Parathyroid adenoma (tissue), 2 donors: ENCODE data around the gene SVIL.
"Not testable (repeated sequence)": the region's sequence is repeated elsewhere in the genome, so short reads cannot be mapped to it uniquely, and the experiment has no call there.

Experiments
- H2AFZ ChIP-seq: fragments of 300-600 bp; sonication (generic); one replicate; pipeline ENCODE4 v1.7.0; 2017; ENCODE audit warnings: antibody characterized with exemption, mild to moderate bottlenecking
- H3K27ac ChIP-seq: fragments of 300-600 bp; sonication (generic); one replicate; pipeline ENCODE4 v1.7.0; 2017
- H3K27me3 ChIP-seq: fragments of 300-600 bp; sonication (generic); one replicate; pipeline ENCODE4 v1.7.0; 2017; ENCODE audit warnings: low read length; ENCODE audit not compliant: control insufficient read depth, insufficient read depth
- H3K36me3 ChIP-seq: fragments of 300-600 bp; sonication (generic); one replicate; pipeline ENCODE4 v1.7.0; 2017; ENCODE audit warnings: low read length; ENCODE audit not compliant: control insufficient read depth, insufficient read depth
- H3K4me1 ChIP-seq: fragments of 300-600 bp; sonication (generic); one replicate; pipeline ENCODE4 v1.7.0; 2017; ENCODE audit warnings: control low read depth
- H3K4me2 ChIP-seq: fragments of 300-600 bp; sonication (generic); one replicate; pipeline ENCODE4 v1.7.0; 2017; ENCODE audit warnings: low read length
- H3K4me3 ChIP-seq: fragments of 300-600 bp; sonication (generic); one replicate; pipeline ENCODE4 v1.7.0; 2017; ENCODE audit warnings: low read depth, low read length
- H3K79me2 ChIP-seq: fragments of 300-600 bp; sonication (generic); one replicate; pipeline ENCODE4 v1.7.0; 2017; ENCODE audit warnings: control low read depth
- H3K9ac ChIP-seq: fragments of 300-600 bp; sonication (generic); one replicate; pipeline ENCODE4 v1.7.0; 2017; ENCODE audit warnings: mild to moderate bottlenecking
- H3K9me3 ChIP-seq: fragments of 300-600 bp; sonication (generic); one replicate; pipeline ENCODE4 v1.7.0; 2017; ENCODE audit warnings: low read length; ENCODE audit not compliant: control insufficient read depth
- CTCF ChIP-seq: fragments of 300-600 bp; sonication (generic); IDR thresholded peaks from one replicate; pipeline ENCODE4 v1.7.0; 2017; ENCODE audit warnings: antibody characterized with exemption, mild to moderate bottlenecking
- donor health status: primary hyperparathyroidism.

The SVIL gene

GRCh38 chr10:29555746-29556481 is 78.9 kb downstream of the SVIL start:
- Histone ChIP-seq H3K27me3 (no peaks in the 10 kb centered on the region), H3K36me3 (no peaks in the 10 kb centered on the region), H2AFZ (peak overlapping the region; percentile 53), H3K4me3 (no peak overlapping the region), H3K9me3 (no peaks in the 10 kb centered on the region), H3K27ac (peak overlapping the region; percentile 12), H3K4me1 (peaks cover 11% of the 10 kb centered on the region), H3K4me2 (no peak overlapping the region), H3K9ac (no peak overlapping the region), H3K79me2 (no peaks in the 10 kb centered on the region)
- no peak for TF ChIP-seq CTCF

DNA sequence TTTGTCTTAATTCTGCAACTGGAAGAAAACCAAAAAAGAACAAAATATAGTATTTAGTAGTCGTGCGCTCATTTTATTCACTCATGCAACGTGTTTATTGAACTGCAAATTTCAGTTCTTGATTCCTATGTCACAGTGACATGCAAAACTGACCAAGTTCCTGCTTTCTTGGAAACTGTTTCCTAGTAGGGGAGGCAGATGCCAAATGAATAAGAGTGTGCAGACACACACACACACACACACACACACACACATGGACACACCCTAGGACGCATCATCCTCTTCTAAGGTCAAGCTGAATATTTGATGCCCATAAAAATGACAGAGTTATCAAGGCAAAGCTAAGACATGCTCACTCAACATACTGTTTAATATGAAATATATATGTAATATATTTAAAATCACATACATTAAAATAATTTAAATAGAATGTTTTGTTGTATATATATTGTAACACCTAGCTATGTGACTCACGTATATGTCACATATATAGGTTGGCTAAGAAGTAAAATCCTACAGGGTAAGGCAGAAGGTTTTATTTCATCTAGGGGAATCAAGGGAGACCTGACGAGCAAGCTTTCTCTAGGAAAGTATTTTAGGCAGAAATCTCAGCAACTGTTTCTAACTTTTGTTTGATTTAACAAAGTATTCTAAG is 79.6 kb downstream of the SVIL start:
- no peak for TF ChIP-seq CTCF
- Histone ChIP-seq H3K9me3 (no peaks in the 10 kb centered on the region), H3K4me2 (no peak overlapping the region), H3K36me3 (no peaks in the 10 kb centered on the region), H3K9ac (no peak overlapping the region), H3K27me3 (no peaks in the 10 kb centered on the region), H3K79me2 (no peaks in the 10 kb centered on the region), H3K4me1 (peaks cover 11% of the 10 kb centered on the region), H2AFZ (no peak overlapping the region), H3K4me3 (no peak overlapping the region), H3K27ac (no peak overlapping the region)

DNA sequence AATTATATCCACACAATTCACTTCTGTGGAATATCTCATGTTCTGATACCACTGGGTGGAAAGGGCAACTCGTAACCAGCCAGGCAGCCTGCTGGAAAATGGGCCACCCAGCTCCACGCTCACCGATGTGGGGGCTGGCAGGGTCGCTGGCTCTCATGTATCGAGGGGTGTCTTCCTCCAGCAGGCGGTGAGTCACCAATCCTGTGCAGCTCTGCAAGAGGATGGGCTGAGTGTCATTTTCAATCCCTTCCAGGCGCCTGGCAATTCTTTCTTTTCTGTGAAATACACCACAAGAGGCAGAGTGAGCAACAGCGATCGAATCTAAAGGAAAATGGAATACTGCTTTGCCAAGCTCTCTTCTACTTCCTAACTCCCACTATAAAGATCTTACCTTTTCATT is 80.1 kb downstream of the SVIL start:
- no peak overlapping the region for H3K4me3 ChIP-seq
- peaks cover 11% of the 10 kb centered on the region for H3K4me1 ChIP-seq
- no peaks in the 10 kb centered on the region for H3K27me3 ChIP-seq
- H3K27ac ChIP-seq: no peak overlapping the region
- H2AFZ ChIP-seq: no peak overlapping the region
- no peak overlapping the region for H3K9ac ChIP-seq
- no peak overlapping the region for H3K4me2 ChIP-seq
- no peaks in the 10 kb centered on the region for H3K9me3 ChIP-seq
- TF ChIP-seq CTCF: no peak
- H3K36me3 ChIP-seq: no peaks in the 10 kb centered on the region
- no peaks in the 10 kb centered on the region for H3K79me2 ChIP-seq

GRCh38 chr10:29553544-29554250 is 81.1 kb downstream of the SVIL start:
- Histone ChIP-seq H2AFZ (no peak overlapping the region), H3K27me3 (no peaks in the 10 kb centered on the region), H3K4me3 (no peak overlapping the region), H3K36me3 (no peaks in the 10 kb centered on the region), H3K79me2 (no peaks in the 10 kb centered on the region), H3K9ac (no peak overlapping the region), H3K9me3 (no peaks in the 10 kb centered on the region), H3K4me1 (peaks cover 11% of the 10 kb centered on the region), H3K27ac (peak overlapping the region; percentile 36), H3K4me2 (no peak overlapping the region)
- TF ChIP-seq CTCF: no peak

- not testable (repeated sequence) for H3K79me2 ChIP-seq, H3K9me3 ChIP-seq, H3K27me3 ChIP-seq, H3K36me3 ChIP-seq, H3K4me2 ChIP-seq, H2AFZ ChIP-seq, H3K9ac ChIP-seq, H3K4me3 ChIP-seq
- H3K4me1 ChIP-seq: peaks cover 13% of the 10 kb centered on the region
- peak overlapping the region; percentile 36 for H3K27ac ChIP-seq
Observed at GRCh38 chr10:29553116-29553515, 81.7 kb downstream of the SVIL start.

DNA sequence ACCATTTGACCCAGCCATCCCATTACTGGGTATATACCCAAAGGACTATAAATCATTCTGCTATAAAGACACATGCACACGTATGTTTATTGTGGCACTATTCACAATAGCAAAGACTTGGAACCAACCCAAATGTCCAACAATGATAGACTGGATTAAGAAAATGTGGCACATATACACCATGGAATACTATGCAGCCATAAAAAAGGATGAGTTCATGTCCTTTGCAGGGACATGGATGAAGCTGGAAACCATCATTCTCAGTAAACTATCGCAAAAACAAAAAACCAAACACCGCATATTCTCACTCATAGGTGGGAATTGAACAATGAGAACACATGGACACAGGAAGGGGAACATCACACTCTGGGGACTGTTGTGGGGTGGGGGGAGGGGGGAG is 85.3 kb downstream of the SVIL start:
- H3K9ac ChIP-seq, H2AFZ ChIP-seq, H3K27me3 ChIP-seq, H3K27ac ChIP-seq, H3K79me2 ChIP-seq, H3K4me1 ChIP-seq, H3K9me3 ChIP-seq, H3K4me2 ChIP-seq, H3K4me3 ChIP-seq, H3K36me3 ChIP-seq: not testable (repeated sequence)
